ENCODE data around the gene ZDHHC24. TPM values are rescaled to one million over a fixed set of nuclear protein-coding genes. Genes with fewer than 3 reads are reported as not detected.

ZDHHC24 gene, protein sequence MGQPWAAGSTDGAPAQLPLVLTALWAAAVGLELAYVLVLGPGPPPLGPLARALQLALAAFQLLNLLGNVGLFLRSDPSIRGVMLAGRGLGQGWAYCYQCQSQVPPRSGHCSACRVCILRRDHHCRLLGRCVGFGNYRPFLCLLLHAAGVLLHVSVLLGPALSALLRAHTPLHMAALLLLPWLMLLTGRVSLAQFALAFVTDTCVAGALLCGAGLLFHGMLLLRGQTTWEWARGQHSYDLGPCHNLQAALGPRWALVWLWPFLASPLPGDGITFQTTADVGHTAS
- total RNA-seq = 27.7 and 33.5 TPM in 2 replicates

DNA sequence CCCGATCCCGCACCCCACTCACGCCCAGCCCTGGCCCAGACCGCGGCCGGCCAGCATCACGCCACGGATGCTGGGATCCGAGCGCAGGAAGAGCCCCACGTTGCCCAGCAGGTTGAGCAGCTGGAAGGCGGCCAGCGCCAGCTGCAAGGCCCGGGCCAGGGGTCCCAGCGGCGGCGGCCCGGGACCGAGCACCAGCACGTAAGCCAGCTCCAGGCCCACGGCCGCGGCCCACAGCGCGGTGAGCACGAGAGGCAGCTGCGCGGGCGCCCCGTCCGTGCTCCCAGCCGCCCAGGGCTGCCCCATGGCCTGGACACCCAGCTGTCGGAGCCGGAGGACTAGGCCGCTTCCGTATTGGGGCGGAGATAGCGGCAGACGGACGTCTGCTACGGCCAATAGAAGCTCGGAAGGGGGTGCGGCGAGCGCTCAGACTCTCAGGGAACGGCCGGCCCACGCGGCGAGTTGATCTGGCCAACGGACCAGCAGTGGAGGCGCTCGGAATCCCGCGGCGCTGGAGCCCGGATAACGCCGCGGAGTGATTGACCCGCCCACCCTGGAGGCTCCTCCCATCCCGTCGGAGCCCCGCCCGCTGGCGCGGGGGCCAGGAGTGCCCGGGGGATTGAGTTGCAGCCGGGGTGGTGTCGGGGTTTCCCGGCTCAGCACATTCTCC, at the start of gene ZDHHC24:
TSS of gene ZDHHC24 (minus strand) at position 348 of the 667 bp plus-strand sequence. CDS start at position 303, 45 bp downstream.

DNA sequence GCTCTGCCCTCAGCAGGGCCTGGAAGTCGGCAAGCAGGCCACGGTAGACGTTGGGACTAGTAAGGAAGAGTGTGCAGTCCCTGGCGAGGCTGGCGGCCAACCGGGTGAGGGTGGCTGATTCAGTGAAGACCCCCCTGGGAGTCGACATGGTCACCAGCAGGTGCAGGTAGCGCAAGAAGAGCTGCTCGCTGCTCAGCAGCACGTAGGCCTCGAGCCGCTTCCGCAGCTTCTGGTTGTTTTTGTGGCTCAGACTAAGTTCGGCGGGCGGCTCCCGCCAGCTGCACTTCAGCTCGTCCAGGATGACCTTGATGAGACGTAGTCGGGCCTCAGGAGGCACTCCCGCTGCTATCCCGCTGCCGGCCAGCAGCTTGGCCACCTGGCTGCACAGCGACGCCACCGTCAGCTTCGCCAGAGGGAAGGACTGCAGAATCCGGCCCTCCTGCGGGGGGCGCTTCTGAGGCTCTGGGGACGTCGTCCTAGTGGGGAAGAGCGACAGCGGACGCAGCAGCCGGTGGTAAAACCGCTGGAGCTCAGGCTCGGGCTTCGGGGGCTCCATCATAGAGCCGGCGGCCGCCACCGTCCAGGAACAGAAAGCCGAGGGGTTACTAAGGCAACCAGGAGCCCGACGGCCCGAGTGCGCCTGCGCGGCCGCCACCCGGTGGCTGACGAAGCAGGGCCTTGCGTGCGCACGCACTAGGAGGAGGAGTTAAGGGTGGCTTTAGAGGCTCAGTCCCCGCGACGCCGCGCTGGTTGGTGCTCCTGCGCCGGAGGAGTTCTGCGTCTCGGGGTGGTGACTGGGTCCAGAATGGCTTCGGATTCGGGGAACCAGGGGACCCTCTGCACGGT, 46.8 kb upstream of the ZDHHC24 start, which contains the start of the genes CCDC87 and CCS:
TSS of gene CCDC87 (minus strand) at position 607 of the 846 bp plus-strand sequence. CDS start at position 559, 48 bp downstream.
TSS of gene CCS (plus strand) at position 729 of the 846 bp plus-strand sequence. CDS start at position 806, 77 bp downstream.

DNA sequence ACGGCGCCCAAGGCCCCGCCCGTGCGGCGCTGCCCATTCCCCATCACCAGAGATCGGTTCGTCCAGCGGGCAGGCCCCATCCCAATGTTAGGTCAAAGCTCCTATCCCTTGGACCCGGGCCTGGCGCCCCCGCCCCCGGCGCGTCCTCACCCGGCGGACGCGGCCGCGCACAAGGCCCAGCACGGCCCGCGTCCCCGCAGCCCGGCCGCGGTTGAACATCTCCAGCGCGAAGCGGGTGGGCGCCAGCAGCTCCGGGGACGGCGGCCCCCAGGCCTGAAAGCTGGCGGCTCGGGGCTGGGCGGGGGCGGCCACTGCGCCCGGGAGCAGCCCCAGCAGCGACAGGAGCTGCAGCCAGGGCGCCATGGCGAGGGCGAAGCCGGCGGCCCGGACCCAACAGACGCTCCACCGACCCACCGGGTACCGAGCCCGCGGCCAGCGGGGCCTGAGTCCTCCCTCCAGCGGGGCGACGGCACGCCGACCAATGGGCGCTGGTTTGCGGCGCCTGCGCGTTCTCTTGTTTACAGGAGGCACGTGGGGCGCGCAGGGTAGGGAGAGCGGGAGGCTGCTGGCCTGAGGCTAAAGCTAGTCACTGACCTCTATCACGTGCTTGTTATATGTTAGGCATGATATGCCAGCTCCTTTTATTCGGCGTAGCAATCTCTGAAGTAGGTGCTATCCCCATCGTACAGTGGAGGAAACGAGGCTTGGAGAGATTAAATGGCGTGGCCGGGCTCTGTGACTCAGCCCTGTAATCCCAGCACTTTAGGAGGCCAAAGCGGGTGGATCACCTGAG, 22.5 kb upstream of the ZDHHC24 start, which contains the start of gene CTSF:
TSS of gene CTSF (minus strand) at position 483 of the 793 bp plus-strand sequence. CDS start at position 363, 120 bp downstream.

DNA sequence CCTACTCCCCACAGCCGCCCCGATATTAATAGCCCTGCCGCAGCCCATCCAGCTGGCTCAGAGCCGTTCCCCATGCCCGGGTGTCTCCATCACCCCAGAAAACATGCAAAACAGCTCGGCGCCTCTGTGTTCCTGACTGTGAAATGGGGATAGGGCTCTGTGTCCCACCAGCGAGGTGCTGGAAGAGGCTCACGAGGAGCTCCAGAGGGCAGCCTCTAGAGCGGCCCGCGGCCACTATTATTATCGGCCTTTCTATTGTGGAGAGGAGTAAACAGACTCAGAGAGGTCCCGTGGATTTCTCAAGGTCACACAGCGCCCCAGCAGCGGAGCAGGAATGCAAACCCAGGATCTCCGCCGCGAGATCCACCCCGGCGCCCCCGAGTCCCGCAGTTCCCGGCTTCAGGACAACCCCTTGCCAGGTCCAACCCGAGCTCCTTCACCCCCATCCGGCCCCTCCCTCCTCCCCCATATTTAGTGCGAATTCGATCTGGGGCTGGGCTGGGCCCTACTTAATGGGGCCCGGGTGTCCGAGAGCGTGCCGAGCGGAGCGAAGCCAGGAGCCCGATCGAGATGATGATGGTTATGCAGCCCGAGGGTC, 619 bp upstream of the ZDHHC24 start, which contains the start of gene ACTN3:
TSS of gene ACTN3 (plus strand) at position 536 of the 598 bp plus-strand sequence. CDS start at position 571, 35 bp downstream.

DNA sequence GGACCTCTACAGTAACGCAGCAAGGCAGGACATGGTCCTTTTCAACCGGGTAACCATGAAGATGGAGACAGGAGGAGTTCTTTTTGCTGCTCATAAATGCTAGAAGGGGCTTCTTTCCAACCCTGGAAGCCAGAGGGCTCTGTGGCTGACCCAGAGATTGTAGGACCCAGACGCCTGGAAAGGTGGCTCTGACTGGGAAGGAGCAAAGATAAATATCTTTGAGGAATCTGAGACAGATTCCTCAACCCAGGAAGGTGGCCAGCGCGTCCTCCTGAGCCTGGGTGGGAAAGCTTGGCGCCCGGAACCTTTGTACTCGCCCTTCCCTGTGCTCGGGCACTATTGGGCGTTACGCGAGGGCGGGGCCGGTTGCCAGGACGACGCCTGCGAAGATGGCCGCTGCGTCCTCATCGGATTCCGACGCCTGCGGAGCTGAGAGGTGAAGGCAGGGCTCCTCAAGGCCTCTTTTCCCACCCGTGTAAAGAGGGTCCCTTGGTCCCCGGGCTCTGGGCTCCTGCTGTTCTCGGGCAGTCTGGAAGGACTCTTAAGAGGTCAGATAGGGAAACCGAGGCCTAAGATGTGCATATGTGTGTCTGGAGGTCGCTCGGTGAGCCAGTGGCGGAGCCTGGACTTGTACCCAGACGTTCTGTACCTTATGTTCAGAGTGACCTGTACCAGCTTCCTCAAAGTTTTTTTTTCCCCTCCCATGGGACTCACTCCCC, 35.4 kb downstream of the ZDHHC24 start, which contains the start of gene BBS1:
TSS of gene BBS1 (plus strand) at position 365 of the 719 bp plus-strand sequence. CDS start at position 390, 25 bp downstream.

DNA sequence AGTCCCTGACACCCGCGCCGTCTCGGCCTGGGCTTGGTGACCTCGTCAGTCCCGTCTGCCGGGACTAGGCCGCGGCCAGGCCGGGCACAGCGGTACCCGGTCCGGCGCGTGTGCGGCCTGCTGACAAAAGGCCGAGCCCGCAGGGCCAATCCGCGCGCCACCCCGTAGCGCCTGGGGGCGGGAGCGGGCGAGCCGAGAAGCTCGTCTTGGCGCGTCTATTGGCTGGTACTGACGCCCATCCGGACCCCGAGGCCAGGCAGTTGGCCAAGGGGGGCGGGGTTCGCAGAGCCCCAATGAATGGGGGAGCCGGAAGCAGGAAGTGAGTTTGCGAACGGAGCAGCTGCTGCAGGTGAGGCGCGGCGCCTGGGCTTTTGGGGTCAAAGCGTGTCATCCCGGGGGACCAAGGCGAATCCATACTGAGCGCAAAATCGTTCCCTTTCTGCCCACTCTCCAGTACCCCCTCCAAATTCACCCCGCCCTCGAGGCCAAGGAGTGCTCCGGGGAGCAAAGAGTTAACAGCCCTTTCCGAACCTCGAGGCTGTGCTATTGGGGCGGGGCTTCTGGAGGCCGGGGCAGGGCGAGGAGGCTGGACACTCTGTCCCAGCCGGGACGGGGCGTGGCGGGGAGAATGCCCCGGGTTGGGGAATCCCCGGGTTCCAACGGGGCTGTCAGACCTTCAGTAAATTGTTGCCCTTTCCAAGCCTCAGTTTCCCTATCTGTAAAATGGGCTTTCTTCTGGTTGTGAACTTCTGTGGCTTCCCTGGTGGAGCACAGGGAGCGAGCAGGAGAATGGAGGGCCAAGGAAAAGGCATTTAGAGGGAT, 65.5 kb downstream of the ZDHHC24 start, which contains the start of gene DPP3:
TSS of gene DPP3 (plus strand) at position 318 of the 822 bp plus-strand sequence. CDS start 1,767 bp downstream, outside the sequence.

Other genes starting within 250 kb of the ZDHHC24 start
- 35.8 and 135 TPM in 2 replicates for gene CD248, start 229.0 kb downstream of the ZDHHC24 start, total RNA-seq
- 29.0 and 38.1 TPM in 2 replicates for gene RIN1, start 209.6 kb downstream of the ZDHHC24 start, total RNA-seq
- 44.3 and 54.0 TPM in 2 replicates for gene BRMS1, start 200.9 kb downstream of the ZDHHC24 start, total RNA-seq
- gene B4GAT1, start 198.4 kb downstream of the ZDHHC24 start, total RNA-seq = 46.4 and 72.1 TPM in 2 replicates
- 1.5 and 3.6 TPM in 2 replicates for gene SLC29A2, start 174.3 kb downstream of the ZDHHC24 start, total RNA-seq
- gene NPAS4, start 125.0 kb downstream of the ZDHHC24 start, total RNA-seq = not detected in 2 replicates
- 47.7 and 74.2 TPM in 2 replicates for gene MRPL11, start 107.2 kb downstream of the ZDHHC24 start, total RNA-seq
- gene PELI3, start 79.1 kb downstream of the ZDHHC24 start, total RNA-seq = 10.0 and 13.5 TPM in 2 replicates
- 40.3 and 61.2 TPM in 2 replicates for gene DPP3, start 65.6 kb downstream of the ZDHHC24 start, total RNA-seq
- 17.3 and 66.4 TPM in 2 replicates for gene BBS1, start 35.4 kb downstream of the ZDHHC24 start, total RNA-seq
- gene ACTN3, start 855 bp upstream of the ZDHHC24 start, total RNA-seq = 3.3 TPM in 1 of 2 replicates, not detected in the other
- 20.9 and 146 TPM in 2 replicates for gene CTSF, start 22.6 kb upstream of the ZDHHC24 start, total RNA-seq
- gene CCDC87, start 47.0 kb upstream of the ZDHHC24 start, total RNA-seq = 0.26 TPM in 1 of 2 replicates, not detected in the other
- 26.6 and 44.9 TPM in 2 replicates for gene CCS, start 47.1 kb upstream of the ZDHHC24 start, total RNA-seq
- 41.2 and 69.5 TPM in 2 replicates for gene RBM14, start 70.6 kb upstream of the ZDHHC24 start, total RNA-seq
- 107 and 143 TPM in 2 replicates for gene RBM4, start 92.7 kb upstream of the ZDHHC24 start, total RNA-seq
- 14.5 and 19.9 TPM in 2 replicates for gene RBM4B, start 131.8 kb upstream of the ZDHHC24 start, total RNA-seq
- gene SPTBN2, start 183.2 kb upstream of the ZDHHC24 start, total RNA-seq = 0.88 and 6.9 TPM in 2 replicates

All from epithelial cell of alveolus of lung (primary cell).